K562 (cell line): ENCODE measurements around the gene IL17D. TPM values are rescaled to one million over a fixed set of nuclear protein-coding genes. Genes with fewer than 3 reads are reported as not detected.

Experiments used
- CBX8 ChIP-seq: fragments of 200-600 bp; sonication (generic); IDR thresholded peaks from 2 replicates; pipeline ENCODE4 v1.6.1; 2012; ENCODE audit warnings: borderline replicate concordance, mixed run types, low read depth, mild to moderate bottlenecking, moderate library complexity, mixed read lengths, low read length, control low read depth, inconsistent platforms; ENCODE audit not compliant: poor library complexity, severe bottlenecking; ENCODE audit errors: extremely low read depth
- CREB5 ChIP-seq: fragments of 250-450 bp; sonication (Bioruptor Pico); IDR thresholded peaks from 2 replicates; pipeline ENCODE4 v1.5.0; 2020; ENCODE audit warnings: mild to moderate bottlenecking
- HLTF ChIP-seq: fragments of 450-650 bp; IDR thresholded peaks from 2 replicates; pipeline ENCODE4 v1.6.1; 2016
- POLR2G ChIP-seq: fragments of 200-400 bp; formaldehyde crosslinking; IDR thresholded peaks from 2 replicates; pipeline ENCODE4 v1.6.1; 2017; ENCODE audit warnings: low read depth, mild to moderate bottlenecking, antibody characterized with exemption, low read length, moderate library complexity
- RBM17 ChIP-seq: fragments of 200-400 bp; formaldehyde crosslinking; IDR thresholded peaks from 2 replicates; pipeline ENCODE4 v1.6.1; 2017; ENCODE audit warnings: low read depth, mild to moderate bottlenecking, low read length, borderline replicate concordance
- THAP7 ChIP-seq: fragments of 250-450 bp; sonication (Bioruptor Pico); IDR thresholded peaks from 2 replicates; pipeline ENCODE4 v1.5.0; 2021
- TRIM25 ChIP-seq: fragments of 450-650 bp; IDR thresholded peaks from 2 replicates; pipeline ENCODE4 v1.7.0; 2016; ENCODE audit warnings: borderline replicate concordance
- UBTF ChIP-seq, 2 experiments: IDR thresholded peaks; 2 replicates each; pipeline ENCODE4 v1.6.1; 2012; ENCODE audit warnings: improper control_type of control experiment in 2 of 2, low read depth in 2 of 2, low read length in 2 of 2, borderline replicate concordance in 1 of 2
- ZBTB33 ChIP-seq: sonication (generic); formaldehyde crosslinking; IDR thresholded peaks from 2 replicates; pipeline ENCODE4 v1.8.1; 2023; ENCODE audit warnings: mild to moderate bottlenecking, missing genetic modification reagents
- ZNF76 ChIP-seq: fragments of 250-450 bp; sonication (Bioruptor Pico); IDR thresholded peaks from 2 replicates; pipeline ENCODE4 v1.4.0; 2020; ENCODE audit warnings: mild to moderate bottlenecking, moderate library complexity, borderline replicate concordance
- ZNF780A ChIP-seq: fragments of 250-450 bp; sonication (Bioruptor Pico); IDR thresholded peaks from 2 replicates; pipeline ENCODE4 v1.5.0; 2021; ENCODE audit warnings: mild to moderate bottlenecking
- polyA plus RNA-seq, 8 experiments: library from polyadenylated mRNA; depleted of rRNA in 4 of 8; stranded (reverse) in 5 of 8; unstranded in 3 of 8; fragments of >200 nt; fragmentation: Nextera tagmentation in 2 of 8; fragmentation: Illumina TruSeq in 1 of 8; extraction: Ambion mirVana in 2 of 8; extraction: Trizol in 1 of 8; gene quantifications; 2 replicates each; pipeline versions ENCODE4 v1.2.1 to v1.2.3, GENCODE V29; 2011 to 2014; ENCODE audit warnings: inconsistent platforms in 1 of 8, missing spikeins in 1 of 8
- total RNA-seq, 7 experiments: library from RNA; depleted of rRNA in 6 of 7; stranded (reverse); fragments of >200 nt in 6 of 7; fragmentation: Illumina TruSeq in 2 of 7; extraction: Trizol in 2 of 7; gene quantifications; 2 replicates each; pipeline versions ENCODE4 v1.2.1 to v1.2.3, GENCODE V29; 2011 to 2021; ENCODE audit warnings: low replicate concordance in 1 of 7
- TF ChIP-seq, protein P1 (sequence below): sonication (generic); formaldehyde crosslinking; IDR thresholded peaks from 2 replicates; pipeline ENCODE4 v1.8.0; 2022; ENCODE audit warnings: mild to moderate bottlenecking, missing genetic modification reagents
- TF ChIP-seq, protein P2 (sequence below): fragments of 250-450 bp; sonication (Bioruptor Pico); IDR thresholded peaks from 2 replicates; pipeline ENCODE4 v1.5.0; 2021; ENCODE audit warnings: mild to moderate bottlenecking, moderate library complexity

Gene IL17D
- total and polyA plus RNA-seq, 9 of the 15 experiments (the other 6 are each of a cell fraction or from before 2014, with no cell fraction given), result 0.04 to 0.55 (median 0.13) TPM; not detected in 4

GRCh38 chr13:20703780-20704458, 420 bp downstream of the IL17D start (continued):
- no peak for TF ChIP-seq THAP7
- TF ChIP-seq ZBTB33 (CRISPR knock-in tag), result no peak
- no peak for TF ChIP-seq TRIM25
- no peak for TF ChIP-seq CBX8
- TF ChIP-seq POLR2G, result peak; percentile 55
- no peak for TF ChIP-seq HLTF
- TF ChIP-seq, protein P1, sequence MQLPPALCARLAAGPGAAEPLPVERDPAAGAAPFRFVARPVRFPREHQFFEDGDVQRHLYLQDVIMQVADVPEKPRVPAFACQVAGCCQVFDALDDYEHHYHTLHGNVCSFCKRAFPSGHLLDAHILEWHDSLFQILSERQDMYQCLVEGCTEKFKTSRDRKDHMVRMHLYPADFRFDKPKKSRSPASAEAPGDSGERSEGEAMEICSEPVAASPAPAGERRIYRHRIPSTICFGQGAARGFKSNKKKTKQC, result no peak
- TF ChIP-seq UBTF (IDR thresholded peaks at IDR 0.05; ENCODE audit: borderline replicate concordance in 1 of 2, low read depth in 2 of 2, low read length in 2 of 2), result peak; percentile 55 to 78; a peak in 1 of 4 replicates
- TF ChIP-seq RBM17, result no peak
- TF ChIP-seq, protein P2, sequence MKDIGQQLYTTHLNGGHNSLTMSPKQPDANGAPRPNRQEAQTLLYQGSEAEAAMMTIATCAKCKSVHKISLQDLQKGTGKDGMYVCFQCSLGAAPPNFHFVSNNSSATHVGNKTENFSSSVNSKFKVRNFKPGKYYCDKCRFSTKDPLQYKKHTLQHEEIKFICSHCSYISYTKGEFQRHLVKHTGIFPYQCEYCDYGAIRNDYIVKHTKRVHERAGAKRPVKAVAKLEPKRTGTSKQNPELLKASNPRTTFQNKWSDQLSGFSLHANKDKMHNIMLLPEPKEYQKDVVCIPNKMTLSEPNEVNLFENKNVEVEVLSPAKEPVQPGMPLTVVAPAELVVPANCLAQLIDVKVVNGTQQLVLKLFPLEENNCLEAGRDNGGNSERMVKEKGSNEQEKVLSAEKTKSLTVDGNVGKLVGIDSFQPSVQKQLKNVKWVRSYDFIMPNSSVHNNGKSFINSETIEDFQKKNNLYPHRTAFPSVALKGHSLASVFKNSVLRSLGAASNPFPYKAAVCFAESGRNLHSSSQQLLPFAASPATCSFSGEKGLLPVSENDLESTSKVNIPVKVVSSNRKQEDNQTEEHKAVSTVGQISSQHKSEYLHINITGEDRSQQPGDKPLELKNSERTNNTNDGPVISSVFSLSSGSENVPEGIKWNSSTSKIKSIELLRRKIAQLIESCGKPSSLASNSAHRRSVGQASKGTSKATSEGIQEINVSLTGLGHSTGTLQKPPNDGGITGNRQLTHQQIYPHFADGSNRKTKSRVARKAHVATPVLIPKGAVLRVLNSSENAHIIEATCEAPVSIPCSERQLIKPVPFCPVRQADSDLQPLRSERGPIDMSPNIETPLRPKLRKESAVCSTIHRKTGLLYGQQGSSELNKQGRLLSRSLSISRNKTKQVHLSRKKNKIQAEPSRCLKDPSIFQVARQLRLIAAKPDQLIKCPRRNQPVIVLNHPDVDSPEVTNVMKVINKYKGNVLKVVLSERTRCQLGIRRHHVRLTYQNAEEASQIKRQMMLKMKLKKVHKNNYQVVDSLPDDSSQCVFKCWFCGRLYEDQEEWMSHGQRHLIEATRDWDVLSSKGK (CRISPR knock-in tag), result no peak
- no peak for TF ChIP-seq CREB5 (CRISPR knock-in tag)
- no peak for TF ChIP-seq ZNF780A (CRISPR knock-in tag)
- TF ChIP-seq ZNF76 (CRISPR knock-in tag), result no peak
